Esophagus muscularis mucosa (tissue), 2 donors: ENCODE measurements around the gene ADAMTS18.

ENCODE experiments used
- POLR2A ChIP-seq: fragments of 450-650 bp; IDR thresholded peaks from one replicate; pipeline ENCODE4 v1.6.1; 2017; ENCODE audit warnings: antibody characterized with exemption, moderate library complexity, mild to moderate bottlenecking, low read depth
- POLR2AphosphoS5 ChIP-seq, 2 donors: sonication (generic); formaldehyde crosslinking; IDR thresholded peaks; one replicate each; pipeline ENCODE4 v1.6.1; 2017; ENCODE audit warnings: antibody characterized with exemption in 2 of 2

DNA sequence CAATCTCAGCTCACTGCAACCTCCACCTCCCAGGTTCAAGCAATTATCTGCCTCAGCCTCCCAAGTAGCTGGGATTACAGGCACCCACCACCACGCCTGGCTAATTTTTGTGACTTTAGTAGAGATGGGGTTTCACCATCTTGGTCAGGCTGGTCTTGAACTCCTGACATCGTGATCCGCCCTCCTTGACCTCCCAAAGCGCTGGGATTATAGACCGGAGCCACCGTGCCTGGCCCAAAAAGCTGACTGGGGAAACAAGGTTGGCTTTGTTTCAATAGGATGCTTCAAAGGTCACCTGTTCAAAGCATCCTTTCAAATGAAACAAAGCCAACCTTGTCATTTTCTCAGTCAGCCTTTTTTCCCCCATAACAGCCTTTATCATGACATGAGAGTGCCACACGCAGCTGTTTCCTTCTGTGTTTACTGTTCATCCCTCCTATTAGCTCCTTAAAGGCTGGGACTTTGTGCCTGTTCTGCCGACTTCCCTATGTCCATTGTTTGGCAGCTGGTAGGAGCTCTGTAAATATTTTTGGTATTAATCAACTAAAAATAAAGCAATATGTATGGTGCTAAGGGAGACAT is 51.1 kb downstream of the ADAMTS18 start:
- TF ChIP-seq POLR2A (no peak), POLR2AphosphoS5 (IDR thresholded peaks at IDR 0.05) (no peak)
